Lung (tissue), 12 donors: ENCODE measurements around the gene ROMO1. TPM values are rescaled to one million over a fixed set of nuclear protein-coding genes. Genes with fewer than 3 reads are reported as not detected.

Experiments used
- ATAC-seq: fragments of 200-7000 bp; cut with Tn5 transposase; one replicate; pipeline ENCODE4 v1.9.1; 2020; ENCODE audit warnings: moderate number of reproducible peaks; ENCODE audit not compliant: insufficient read depth, low FRiP score
- DNase-seq, 3 donors: peaks; one replicate each; pipeline ENCODE4 v3.0.0-alpha.2; 2013 to 2017
- H3K27ac ChIP-seq, 2 donors: one replicate each; pipeline ENCODE4 v1.5.1; 2013; ENCODE audit warnings: mild to moderate bottlenecking in 2 of 2, moderate library complexity in 2 of 2, control low read depth in 1 of 2, inconsistent platforms in 1 of 2, low read depth in 1 of 2, low read length in 1 of 2
- H3K27me3 ChIP-seq, 3 donors: one replicate each; pipeline ENCODE4 v1.5.1; 2013; ENCODE audit warnings: low read length in 2 of 3; ENCODE audit not compliant: control insufficient read depth in 3 of 3, insufficient read depth in 3 of 3
- H3K36me3 ChIP-seq, 4 donors: one replicate each; pipeline ENCODE4 v1.5.1; 2013; ENCODE audit warnings: low read length in 4 of 4, mild to moderate bottlenecking in 1 of 4, moderate library complexity in 1 of 4; ENCODE audit not compliant: control insufficient read depth in 4 of 4, insufficient read depth in 4 of 4
- H3K4me1 ChIP-seq, 5 donors: one replicate each; pipeline ENCODE4 v1.5.1; 2013; ENCODE audit warnings: low read length in 5 of 5, mild to moderate bottlenecking in 2 of 5, moderate library complexity in 1 of 5; ENCODE audit not compliant: control insufficient read depth in 5 of 5, insufficient read depth in 5 of 5
- H3K4me3 ChIP-seq: one replicate; pipeline ENCODE4 v1.5.1; 2013; ENCODE audit warnings: mild to moderate bottlenecking, control low read depth, moderate library complexity
- H3K9ac ChIP-seq, 2 donors: one replicate each; pipeline ENCODE4 v1.5.1; 2013; ENCODE audit warnings: low read length in 2 of 2, control low read depth in 1 of 2; ENCODE audit not compliant: insufficient read depth in 1 of 2
- H3K9me3 ChIP-seq, 4 donors: one replicate each; pipeline ENCODE4 v1.5.1; 2013; ENCODE audit warnings: low read length in 3 of 4, mild to moderate bottlenecking in 1 of 4, moderate library complexity in 1 of 4; ENCODE audit not compliant: control insufficient read depth in 4 of 4, insufficient read depth in 3 of 4
- WGBS, 2 donors: extraction: QIAGEN DNeasy Blood & Tissue Kit; methylation state at CpG; one replicate each; pipeline ENCODE4 v1.1.7; 2013; 5-methylcytosine and 5-hydroxymethylcytosine counted together
- polyA plus RNA-seq, 2 donors: library from polyadenylated mRNA; stranded (reverse); fragments of 200-250 nt; gene quantifications; one replicate each; pipeline ENCODE4 v1.2.1, GENCODE V29; 2013
- total RNA-seq, 2 donors: library from RNA; depleted of rRNA in 1 of 2; stranded (reverse); fragments of >200 nt in 1 of 2; gene quantifications; one replicate each; pipeline ENCODE4 v1.2.1, GENCODE V29; 2014 to 2021
- TF ChIP-seq, protein P1 (sequence below): IDR thresholded peaks from 2 replicates; pipeline ENCODE4 v1.5.1; 2012; ENCODE audit warnings: mild to moderate bottlenecking; ENCODE audit errors: control extremely low read depth, extremely low read depth
- donor health status: control.
- donor health status: control.
- donor health status: Bipolar disorder and iron deficiency.
- donor health status: healthy.
- donor health status: DM: yes; HTN: yes; CAD: no.

ROMO1 gene
- total and polyA plus RNA-seq, 4 donors = 98.6 to 501 (median 272) TPM

DNA sequence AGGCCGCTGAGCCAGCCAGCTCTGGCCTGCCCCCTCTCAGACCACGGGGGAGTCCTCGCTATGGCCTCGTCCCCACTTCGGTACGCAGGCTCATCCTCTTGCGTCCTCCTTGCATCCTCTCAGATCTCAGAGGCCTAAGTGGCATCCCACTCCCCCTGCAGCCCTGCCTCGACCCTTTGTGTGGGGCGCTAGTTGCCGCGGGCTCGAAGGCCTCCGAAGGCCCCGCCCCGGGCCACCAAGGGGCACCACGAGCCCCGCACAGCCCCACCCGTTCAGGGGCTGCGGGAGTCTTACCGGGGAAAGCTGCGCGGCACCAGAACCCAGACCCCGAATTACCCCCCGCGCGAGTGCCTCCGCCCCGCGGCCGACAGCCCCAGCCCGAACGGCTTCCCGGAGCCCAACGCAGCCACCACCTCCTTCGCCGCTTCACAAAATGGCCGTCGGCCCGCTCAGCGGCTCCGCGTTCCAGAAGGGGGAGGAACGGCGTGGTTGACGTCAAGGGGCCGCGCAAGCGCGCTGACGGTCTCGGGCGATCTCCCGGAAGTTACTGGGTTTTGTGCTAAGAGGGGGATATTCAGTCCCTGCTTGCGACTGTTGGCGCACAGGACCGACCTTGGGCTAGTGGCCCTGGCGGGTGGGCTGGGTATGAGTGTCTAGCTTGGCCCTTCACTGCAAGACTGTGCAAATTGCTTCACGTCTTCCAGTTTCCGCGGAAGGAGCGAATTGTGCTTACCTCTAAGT lies 34.6 kb upstream of the ROMO1 start, which contains the start of the genes CPNE1 and RBM12:
Gene CPNE1, minus strand, starts transcription at position 435 of the 741 bp plus-strand sequence. CDS start 31,977 bp downstream, outside the sequence.
Gene RBM12, minus strand, starts transcription at position 435 of the 741 bp plus-strand sequence. CDS start 9,578 bp downstream, outside the sequence.
- Histone ChIP-seq H3K27me3 (no peaks in the 10 kb centered on the region), H3K9ac (peak within 1 kb of the TSS; percentile 84 to 100), H3K36me3 (peaks cover 2 to 6% (median 5%) of the 10 kb centered on the region in 4 donors), H3K4me3 (peak within 1 kb of the TSS; percentile 93), H3K9me3 (no peaks in the 10 kb centered on the region), H3K27ac (peak within 1 kb of the TSS; percentile 94 to 99), H3K4me1 (peaks cover 3 to 25% (median 8%) of the 10 kb centered on the region in 5 donors)
- TF ChIP-seq, protein P1, sequence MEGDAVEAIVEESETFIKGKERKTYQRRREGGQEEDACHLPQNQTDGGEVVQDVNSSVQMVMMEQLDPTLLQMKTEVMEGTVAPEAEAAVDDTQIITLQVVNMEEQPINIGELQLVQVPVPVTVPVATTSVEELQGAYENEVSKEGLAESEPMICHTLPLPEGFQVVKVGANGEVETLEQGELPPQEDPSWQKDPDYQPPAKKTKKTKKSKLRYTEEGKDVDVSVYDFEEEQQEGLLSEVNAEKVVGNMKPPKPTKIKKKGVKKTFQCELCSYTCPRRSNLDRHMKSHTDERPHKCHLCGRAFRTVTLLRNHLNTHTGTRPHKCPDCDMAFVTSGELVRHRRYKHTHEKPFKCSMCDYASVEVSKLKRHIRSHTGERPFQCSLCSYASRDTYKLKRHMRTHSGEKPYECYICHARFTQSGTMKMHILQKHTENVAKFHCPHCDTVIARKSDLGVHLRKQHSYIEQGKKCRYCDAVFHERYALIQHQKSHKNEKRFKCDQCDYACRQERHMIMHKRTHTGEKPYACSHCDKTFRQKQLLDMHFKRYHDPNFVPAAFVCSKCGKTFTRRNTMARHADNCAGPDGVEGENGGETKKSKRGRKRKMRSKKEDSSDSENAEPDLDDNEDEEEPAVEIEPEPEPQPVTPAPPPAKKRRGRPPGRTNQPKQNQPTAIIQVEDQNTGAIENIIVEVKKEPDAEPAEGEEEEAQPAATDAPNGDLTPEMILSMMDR = no peak
- DNase-seq (peak; percentile 96 to 98 (median 97)), ATAC-seq (peak; percentile 95)
- WGBS, 2 donors = 1% methylated on average over 61 of the region's 61 CpGs

DNA sequence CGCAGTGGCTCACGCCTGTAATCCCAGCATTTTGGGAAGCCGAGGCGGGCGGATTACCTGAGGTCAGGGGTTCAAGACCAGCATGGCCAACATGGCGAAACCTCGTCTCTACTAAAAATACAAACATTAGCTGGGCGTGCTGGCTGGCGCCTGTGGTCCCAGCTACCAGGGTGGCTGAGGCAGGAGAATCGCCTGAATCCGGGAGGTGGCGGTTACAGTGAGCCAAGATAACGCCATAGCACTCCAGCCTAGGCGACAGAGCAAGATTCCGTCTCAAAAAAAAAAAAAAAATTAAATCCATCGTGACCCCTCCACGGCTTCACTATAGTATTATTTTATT lies 33.3 kb upstream of the ROMO1 start:
- no peak for DNase-seq
- ATAC-seq = no peak
- H3K4me1 ChIP-seq = peaks cover 0 to 25% (median 7%) of the 10 kb centered on the region in 5 donors
- TF ChIP-seq, protein P1 = no peak
- H3K27ac ChIP-seq = no peak overlapping the region
- H3K4me3 ChIP-seq = no peak overlapping the region
- peaks cover 2 to 10% (median 9%) of the 10 kb centered on the region in 4 donors for H3K36me3 ChIP-seq
- H3K27me3 ChIP-seq = no peaks in the 10 kb centered on the region
- WGBS, 2 donors = 98 to 99% methylated on average over 17 of the region's 17 CpGs
- no peak overlapping the region for H3K9ac ChIP-seq
- H3K9me3 ChIP-seq = no peaks in the 10 kb centered on the region

DNA sequence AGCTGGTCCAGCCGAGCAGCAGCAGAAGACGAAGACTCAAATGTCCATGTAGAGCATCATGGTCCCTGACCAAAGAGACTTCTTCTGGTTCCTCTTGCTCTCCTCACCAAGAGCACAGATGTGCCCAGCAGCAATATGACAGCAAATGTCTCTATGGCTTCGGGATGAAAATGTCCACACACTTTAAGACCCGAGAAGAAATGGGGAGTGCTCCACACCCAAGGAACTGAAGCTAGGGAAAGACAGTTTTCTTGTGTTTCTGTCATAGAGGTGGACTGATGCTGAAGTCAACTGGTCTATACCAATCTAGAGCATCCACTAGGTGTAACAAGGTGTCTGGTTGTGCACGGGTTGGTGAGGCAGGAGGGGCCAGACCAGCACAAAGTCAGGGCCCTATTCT lies 30.0 kb upstream of the ROMO1 start:
- no peaks in the 10 kb centered on the region for H3K27me3 ChIP-seq
- H3K27ac ChIP-seq = no peak overlapping the region
- H3K4me1 ChIP-seq = no peaks in the 10 kb centered on the region
- no peak overlapping the region for H3K4me3 ChIP-seq
- DNase-seq (no peak), ATAC-seq (no peak)
- H3K9ac ChIP-seq = no peak overlapping the region
- H3K36me3 ChIP-seq = peaks cover 9 to 25% (median 23%) of the 10 kb centered on the region in 4 donors
- TF ChIP-seq, protein P1 = no peak
- no peaks in the 10 kb centered on the region for H3K9me3 ChIP-seq
- whole genome bisulfite sequencing, 2 donors = 92 to 96% methylated on average over 5 of the region's 5 CpGs
